K562 (cell line): ENCODE results near the gene RASSF6. TPM values are rescaled to one million over a fixed set of nuclear protein-coding genes. Genes with fewer than 3 reads are reported as not detected.
A peak's percentile ranks its signal among the peaks of the same experiment; 100 is the strongest.

ENCODE experiments used
- ATAC-seq: fragments of 200-7000 bp; cut with Tn5 transposase; 3 replicates; pipeline ENCODE4 v1.9.1; 2020; ENCODE audit warnings: moderate library complexity
- BruUV-seq: library from RNA; stranded (reverse); fragments of 400-500 nt; replicated peaks from 2 replicates; lab custom pipeline; 2021; lab: Mats Ljungman, UMichigan
- CTCF ChIA-PET: fragments of 300-600 bp; formaldehyde crosslinking; extraction: SDS; loops from one replicate; lab custom pipeline; 2021; ENCODE audit warnings: low intra/inter-chr PET ratio; lab: Yijun Ruan, JAX
- POLR2A ChIA-PET: fragments of 300-600, 350-650 bp; sonication (Branson Sonifier 250); formaldehyde crosslinking; extraction: SDS; loops from one replicate; lab custom pipeline; 2021; ENCODE audit warnings: antibody characterized with exemption, inconsistent platforms; lab: Yijun Ruan, JAX
- DNase-seq, 4 experiments: peaks; one replicate each; pipeline versions ENCODE4 v3.0.0 to v3.0.0-alpha.2; 2011 to 2018; ENCODE audit warnings: low spot score in 3 of 4, mixed read lengths in 3 of 4; ENCODE audit errors: extremely low read depth in 1 of 4
- FAIRE-seq: peaks from 2 replicates; lab custom pipeline; 2011; peaks lifted over from hg19 to GRCh38; lab: Jason Lieb, UNC
- H2AFZ ChIP-seq: 2 replicates; pipeline ENCODE4 v1.6.0; 2011; ENCODE audit warnings: low read depth, low read length, control low read depth, inconsistent platforms
- H3K27ac ChIP-seq: fragments of 200-600 bp; 3 replicates; pipeline ENCODE4 v1.8.0; 2011; ENCODE audit warnings: low read depth, mild to moderate bottlenecking, control low read depth, inconsistent platforms, low read length, moderate library complexity, mixed read lengths; ENCODE audit errors: extremely low read depth
- H3K27me3 ChIP-seq, 2 experiments: fragments of 300-600 bp in 1 of 2; 2 replicates in 1 of 2; 3 replicates in 1 of 2; pipeline versions ENCODE4 v1.6.0 to v1.8.0; 2011; ENCODE audit warnings: inconsistent platforms in 2 of 2, low read length in 2 of 2, mild to moderate bottlenecking in 1 of 2, mixed read lengths in 1 of 2, moderate library complexity in 1 of 2; ENCODE audit not compliant: control insufficient read depth in 2 of 2, insufficient read depth in 2 of 2
- H3K36me3 ChIP-seq: fragments of 300-600 bp; 3 replicates; pipeline ENCODE4 v1.8.0; 2011; ENCODE audit warnings: mild to moderate bottlenecking, low read length, inconsistent platforms; ENCODE audit not compliant: control insufficient read depth, insufficient read depth
- H3K4me1 ChIP-seq, 2 experiments: fragments of 200-600 bp in 1 of 2; replicated peaks in 1 of 2; 2 replicates in 1 of 2; 3 replicates in 1 of 2; pipeline versions ENCODE4 v1.5.1 to v1.8.0; 2011; ENCODE audit warnings: inconsistent platforms in 2 of 2, low read length in 2 of 2, mild to moderate bottlenecking in 1 of 2, mixed read lengths in 1 of 2, moderate library complexity in 1 of 2; ENCODE audit not compliant: control insufficient read depth in 2 of 2, insufficient read depth in 2 of 2
- H3K4me2 ChIP-seq: 2 replicates; pipeline ENCODE4 v1.6.1; 2011; ENCODE audit warnings: low read length, control low read depth, inconsistent platforms, mixed read lengths; ENCODE audit not compliant: insufficient read depth
- H3K4me3 ChIP-seq: fragments of 200-600 bp; sonication (generic), shearing (Covaris generic); 2 replicates; pipeline ENCODE4 v1.5.1; 2016; ENCODE audit warnings: control low read depth, inconsistent platforms
- H3K79me2 ChIP-seq: fragments of 200-600 bp; 3 replicates; pipeline ENCODE4 v1.8.0; 2011; ENCODE audit warnings: low read length, inconsistent platforms; ENCODE audit not compliant: control insufficient read depth, insufficient read depth
- H3K9ac ChIP-seq, 2 experiments: 2 replicates each; pipeline versions ENCODE4 v1.6.0 to v1.6.1; 2011; ENCODE audit warnings: low read depth in 2 of 2, low read length in 2 of 2, control low read depth in 1 of 2, inconsistent platforms in 1 of 2, mild to moderate bottlenecking in 1 of 2, mixed read lengths in 1 of 2; ENCODE audit not compliant: insufficient read depth in 1 of 2
- H3K9me1 ChIP-seq: one replicate; pipeline ENCODE4 v1.6.0; 2011; ENCODE audit warnings: inconsistent platforms, mild to moderate bottlenecking, low read length, moderate library complexity; ENCODE audit not compliant: control insufficient read depth, insufficient read depth
- H3K9me3 ChIP-seq: replicated peaks from 2 replicates; pipeline ENCODE4 v1.5.1; 2011; ENCODE audit warnings: low read depth, low read length, inconsistent platforms; ENCODE audit not compliant: control insufficient read depth, insufficient read depth
- H4K20me1 ChIP-seq: replicated peaks from 2 replicates; pipeline ENCODE4 v1.6.1; 2011; ENCODE audit warnings: low read length, inconsistent platforms, mixed read lengths; ENCODE audit not compliant: control insufficient read depth, insufficient read depth
- EZH2 ChIP-seq: IDR thresholded peaks from 2 replicates; pipeline ENCODE4 v1.6.1; 2012; ENCODE audit warnings: low read depth, mild to moderate bottlenecking, inconsistent platforms, low read length, borderline replicate concordance
- HNRNPK ChIP-seq: fragments of 200-400 bp; formaldehyde crosslinking; IDR thresholded peaks from one replicate; pipeline ENCODE4 v1.6.1; 2018; ENCODE audit warnings: mild to moderate bottlenecking, low read depth, low read length; ENCODE audit not compliant: poor library complexity, severe bottlenecking
- KDM1A ChIP-seq, 2 experiments: fragments of 450-650 bp; IDR thresholded peaks; 2 replicates each; pipeline ENCODE4 v1.6.1; 2016; ENCODE audit warnings: mild to moderate bottlenecking in 2 of 2
- PHB2 ChIP-seq: fragments of 450-650 bp; IDR thresholded peaks from 2 replicates; pipeline ENCODE4 v1.6.1; 2017; ENCODE audit warnings: low read depth
- RCOR1 ChIP-seq, 2 experiments: IDR thresholded peaks; 2 replicates each; pipeline ENCODE4 v1.6.1; 2012; ENCODE audit warnings: low read depth in 2 of 2, low read length in 2 of 2, borderline replicate concordance in 1 of 2, improper control_type of control experiment in 1 of 2
- SMARCC2 ChIP-seq: fragments of 450-650 bp; IDR thresholded peaks from 2 replicates; pipeline ENCODE4 v1.6.1; 2017; ENCODE audit warnings: antibody characterized with exemption, moderate library complexity, mild to moderate bottlenecking, low read depth
- SOX6 ChIP-seq: fragments of 450-650 bp; IDR thresholded peaks from 2 replicates; pipeline ENCODE4 v1.6.1; 2014; ENCODE audit warnings: mild to moderate bottlenecking
- SRSF9 ChIP-seq: fragments of 200-400 bp; formaldehyde crosslinking; IDR thresholded peaks from 2 replicates; pipeline ENCODE4 v1.6.1; 2017; ENCODE audit warnings: low read depth, low read length, borderline replicate concordance
- TOE1 ChIP-seq, 2 experiments: fragments of 450-650 bp in 1 of 2; sonication (generic) in 1 of 2; formaldehyde crosslinking in 1 of 2; IDR thresholded peaks; 2 replicates each; pipeline versions ENCODE4 v1.7.1 to v1.8.0; 2016 to 2022; ENCODE audit warnings: borderline replicate concordance in 2 of 2, mild to moderate bottlenecking in 2 of 2, antibody characterized with exemption in 1 of 2, inconsistent platforms in 1 of 2, low read depth in 1 of 2, missing genetic modification reagents in 1 of 2, moderate library complexity in 1 of 2
- ZNF766 ChIP-seq: fragments of 200-800 bp; sonication (Bioruptor generic); conservative IDR thresholded peaks from 2 replicates; pipeline ENCODE4 v1.6.1; 2016; ENCODE audit warnings: missing genetic modification characterization, missing compliant biosample characterization
- ZNF778 ChIP-seq: fragments of 450-650 bp; formaldehyde crosslinking; IDR thresholded peaks from 2 replicates; pipeline ENCODE4 v1.4.0; 2020; ENCODE audit warnings: mild to moderate bottlenecking, moderate library complexity
- WGBS: fragments of 100-300 bp; shearing (Covaris generic); methylation state at CpG from one replicate; pipeline ENCODE4 v1.1.6; 2016; ENCODE audit warnings: low coverage, mixed read lengths; ENCODE audit not compliant: insufficient coverage; ENCODE audit errors: missing lambda C conversion rate; 5-methylcytosine and 5-hydroxymethylcytosine counted together
- in situ Hi-C: fragments of 300-500 bp; cut with MboI; formaldehyde crosslinking; loops from 4 replicates; pipeline ENCODE4 v1.15.0; 2018; ENCODE audit warnings: inconsistent platforms, mixed read lengths
- intact Hi-C: fragments of 100-400 bp; cut with micrococcal nuclease; formaldehyde crosslinking; loops from 2 replicates; pipeline ENCODE4 v1.14.2; 2022
- polyA plus RNA-seq, 8 experiments: library from polyadenylated mRNA; depleted of rRNA in 4 of 8; stranded (reverse) in 5 of 8; unstranded in 3 of 8; fragments of >200 nt; fragmentation: Nextera tagmentation in 2 of 8; fragmentation: Illumina TruSeq in 1 of 8; extraction: Ambion mirVana in 2 of 8; extraction: Trizol in 1 of 8; gene quantifications; 2 replicates each; pipeline versions ENCODE4 v1.2.1 to v1.2.3, GENCODE V29; 2011 to 2014; ENCODE audit warnings: inconsistent platforms in 1 of 8, missing spikeins in 1 of 8
- total RNA-seq, 7 experiments: library from RNA; depleted of rRNA in 6 of 7; stranded (reverse); fragments of >200 nt in 6 of 7; fragmentation: Illumina TruSeq in 2 of 7; extraction: Trizol in 2 of 7; gene quantifications; 2 replicates each; pipeline versions ENCODE4 v1.2.1 to v1.2.3, GENCODE V29; 2011 to 2021; ENCODE audit warnings: low replicate concordance in 1 of 7
- TF ChIP-seq, protein P1 (sequence below), 3 experiments: IDR thresholded peaks in 2 of 3; conservative IDR thresholded peaks in 1 of 3; 2 replicates each; pipeline ENCODE4 v1.5.1; 2011 to 2012; ENCODE audit warnings: low read length in 3 of 3, mild to moderate bottlenecking in 3 of 3, control low read depth in 2 of 3, improper control_type of control experiment in 1 of 3, inconsistent platforms in 1 of 3, low read depth in 1 of 3, mixed read lengths in 1 of 3, moderate library complexity in 1 of 3; ENCODE audit not compliant: insufficient read depth in 2 of 3
- TF ChIP-seq, protein P2 (sequence below): fragments of 450-650 bp; formaldehyde crosslinking; IDR thresholded peaks from 2 replicates; pipeline ENCODE4 v1.4.0; 2020; ENCODE audit warnings: mild to moderate bottlenecking
- TF ChIP-seq, protein P3 (sequence below): fragments of 450-650 bp; IDR thresholded peaks from 2 replicates; pipeline ENCODE4 v1.6.1; 2016
- TF ChIP-seq, protein P4 (sequence below): IDR thresholded peaks from 2 replicates; pipeline ENCODE4 v1.6.1; 2014; ENCODE audit warnings: antibody characterized with exemption

RASSF6 gene
- total and polyA plus RNA-seq, 9 of the 15 experiments (the other 6 are each of a cell fraction or from before 2014, with no cell fraction given): under 0.01 to 0.25 (median 0.06) TPM; not detected in 1

DNA sequence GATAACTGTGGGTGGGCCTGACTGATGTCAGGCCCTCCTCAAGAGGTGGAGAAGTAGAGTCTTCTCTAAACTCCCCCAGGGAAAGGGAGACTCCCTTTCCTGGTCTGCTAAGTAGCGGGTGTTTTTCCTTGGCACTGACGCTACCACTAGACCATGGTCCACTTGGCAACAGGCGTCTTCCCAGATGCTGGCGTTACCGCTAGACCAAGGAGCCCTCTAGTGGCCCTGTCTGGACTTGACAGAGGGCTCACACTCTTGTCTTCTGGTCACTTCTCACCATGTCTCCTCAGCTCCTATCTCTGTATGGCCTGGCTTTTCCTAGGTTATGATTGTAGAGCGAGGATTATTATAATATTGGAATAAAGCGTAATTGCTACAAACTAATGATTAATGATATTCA lies 45.7 kb upstream of the RASSF6 start (continued):
- TF ChIP-seq, protein P1, sequence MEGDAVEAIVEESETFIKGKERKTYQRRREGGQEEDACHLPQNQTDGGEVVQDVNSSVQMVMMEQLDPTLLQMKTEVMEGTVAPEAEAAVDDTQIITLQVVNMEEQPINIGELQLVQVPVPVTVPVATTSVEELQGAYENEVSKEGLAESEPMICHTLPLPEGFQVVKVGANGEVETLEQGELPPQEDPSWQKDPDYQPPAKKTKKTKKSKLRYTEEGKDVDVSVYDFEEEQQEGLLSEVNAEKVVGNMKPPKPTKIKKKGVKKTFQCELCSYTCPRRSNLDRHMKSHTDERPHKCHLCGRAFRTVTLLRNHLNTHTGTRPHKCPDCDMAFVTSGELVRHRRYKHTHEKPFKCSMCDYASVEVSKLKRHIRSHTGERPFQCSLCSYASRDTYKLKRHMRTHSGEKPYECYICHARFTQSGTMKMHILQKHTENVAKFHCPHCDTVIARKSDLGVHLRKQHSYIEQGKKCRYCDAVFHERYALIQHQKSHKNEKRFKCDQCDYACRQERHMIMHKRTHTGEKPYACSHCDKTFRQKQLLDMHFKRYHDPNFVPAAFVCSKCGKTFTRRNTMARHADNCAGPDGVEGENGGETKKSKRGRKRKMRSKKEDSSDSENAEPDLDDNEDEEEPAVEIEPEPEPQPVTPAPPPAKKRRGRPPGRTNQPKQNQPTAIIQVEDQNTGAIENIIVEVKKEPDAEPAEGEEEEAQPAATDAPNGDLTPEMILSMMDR (IDR thresholded peaks at IDR 0.05 in 2 of 3, conservative IDR thresholded peaks at IDR 0.05 in 1 of 3; ENCODE audit: insufficient read depth in 2 of 3, low read depth in 1 of 3, low read length in 3 of 3): peak; percentile 15 to 41 (median 17); a peak in 3 of 6 replicates

DNA sequence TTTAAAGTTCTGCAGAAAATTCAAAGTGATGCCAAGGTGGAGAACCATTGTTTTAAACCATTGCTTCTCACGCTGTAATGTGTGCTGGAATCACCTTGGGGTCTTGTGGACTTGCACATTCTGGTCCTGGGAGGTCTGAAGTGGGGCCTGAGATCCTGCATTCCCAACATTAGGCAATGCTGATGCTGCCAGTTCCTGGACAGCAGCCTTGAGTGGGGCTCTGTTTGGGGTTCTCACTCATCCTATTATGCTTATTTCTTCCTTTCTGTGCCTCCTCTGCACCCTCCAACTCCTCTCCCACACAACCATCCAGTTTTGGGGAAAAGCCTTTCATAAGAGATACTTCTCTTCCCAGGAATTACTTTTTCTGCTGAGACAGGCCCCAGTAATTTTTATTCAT lies 44.2 kb upstream of the RASSF6 start:
- WGBS: 80% methylated on average over 1 of the region's 1 CpG
- BruUV-seq: no TSS peak
- in situ Hi-C loops (loop anchor here (10.0 kb wide), 1 partner anchor 370 kb away; the partner anchor contains the start of gene CXCL3), intact Hi-C loops (loop anchor here (5.0 kb wide), 3 partner anchors 63 to 648 kb away; partner anchors contain the start of gene CXCL3)
- DNase-seq: no peak
- H3K27ac ChIP-seq: no peak overlapping the region
- H4K20me1 ChIP-seq: no peaks in the 10 kb centered on the region
- no peaks in the 10 kb centered on the region for H3K9me3 ChIP-seq
- H3K27me3 ChIP-seq: no peaks in the 10 kb centered on the region
- H3K9ac ChIP-seq: no peak overlapping the region
- H3K4me2 ChIP-seq: no peak overlapping the region
- no peaks in the 10 kb centered on the region for H3K9me1 ChIP-seq
- FAIRE-seq: no peak
- ChIA-PET CTCF (interaction anchor here (0.7 kb wide), 1 partner anchor 435 kb away, joined by 3 read pairs; the partner anchor contains the start of gene CXCL2), POLR2A (no interaction called here)
- no peaks in the 10 kb centered on the region for H3K79me2 ChIP-seq
- H3K4me3 ChIP-seq: no peak overlapping the region
- ATAC-seq: no peak
- H3K36me3 ChIP-seq: no peaks in the 10 kb centered on the region
- H3K4me1 ChIP-seq: no peaks in the 10 kb centered on the region; a peak in 1 of 5 replicates
- H2AFZ ChIP-seq: no peak overlapping the region
- TF ChIP-seq, protein P2, sequence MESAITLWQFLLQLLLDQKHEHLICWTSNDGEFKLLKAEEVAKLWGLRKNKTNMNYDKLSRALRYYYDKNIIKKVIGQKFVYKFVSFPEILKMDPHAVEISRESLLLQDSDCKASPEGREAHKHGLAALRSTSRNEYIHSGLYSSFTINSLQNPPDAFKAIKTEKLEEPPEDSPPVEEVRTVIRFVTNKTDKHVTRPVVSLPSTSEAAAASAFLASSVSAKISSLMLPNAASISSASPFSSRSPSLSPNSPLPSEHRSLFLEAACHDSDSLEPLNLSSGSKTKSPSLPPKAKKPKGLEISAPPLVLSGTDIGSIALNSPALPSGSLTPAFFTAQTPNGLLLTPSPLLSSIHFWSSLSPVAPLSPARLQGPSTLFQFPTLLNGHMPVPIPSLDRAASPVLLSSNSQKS (CRISPR knock-in tag): no peak
- TF ChIP-seq EZH2: no peak
- TF ChIP-seq PHB2: no peak
- TF ChIP-seq, protein P3, sequence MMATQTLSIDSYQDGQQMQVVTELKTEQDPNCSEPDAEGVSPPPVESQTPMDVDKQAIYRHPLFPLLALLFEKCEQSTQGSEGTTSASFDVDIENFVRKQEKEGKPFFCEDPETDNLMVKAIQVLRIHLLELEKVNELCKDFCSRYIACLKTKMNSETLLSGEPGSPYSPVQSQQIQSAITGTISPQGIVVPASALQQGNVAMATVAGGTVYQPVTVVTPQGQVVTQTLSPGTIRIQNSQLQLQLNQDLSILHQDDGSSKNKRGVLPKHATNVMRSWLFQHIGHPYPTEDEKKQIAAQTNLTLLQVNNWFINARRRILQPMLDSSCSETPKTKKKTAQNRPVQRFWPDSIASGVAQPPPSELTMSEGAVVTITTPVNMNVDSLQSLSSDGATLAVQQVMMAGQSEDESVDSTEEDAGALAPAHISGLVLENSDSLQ: no peak
- TF ChIP-seq SRSF9: no peak
- no peak for TF ChIP-seq ZNF778 (CRISPR knock-in tag)
- TF ChIP-seq TOE1 (IDR thresholded peaks at IDR 0.05; ENCODE audit: borderline replicate concordance): no peak
- TF ChIP-seq TOE1 (CRISPR knock-in tag; IDR thresholded peaks at IDR 0.05; ENCODE audit: borderline replicate concordance, low read depth): no peak
- TF ChIP-seq ZNF766 (CRISPR knock-in tag): no peak
- no peak for TF ChIP-seq SMARCC2
- no peak for TF ChIP-seq HNRNPK
- no peak for TF ChIP-seq KDM1A (IDR thresholded peaks at IDR 0.05)
- no peak for TF ChIP-seq RCOR1 (IDR thresholded peaks at IDR 0.05; ENCODE audit: borderline replicate concordance in 1 of 2, low read depth in 2 of 2, low read length in 2 of 2)
- TF ChIP-seq, protein P4, sequence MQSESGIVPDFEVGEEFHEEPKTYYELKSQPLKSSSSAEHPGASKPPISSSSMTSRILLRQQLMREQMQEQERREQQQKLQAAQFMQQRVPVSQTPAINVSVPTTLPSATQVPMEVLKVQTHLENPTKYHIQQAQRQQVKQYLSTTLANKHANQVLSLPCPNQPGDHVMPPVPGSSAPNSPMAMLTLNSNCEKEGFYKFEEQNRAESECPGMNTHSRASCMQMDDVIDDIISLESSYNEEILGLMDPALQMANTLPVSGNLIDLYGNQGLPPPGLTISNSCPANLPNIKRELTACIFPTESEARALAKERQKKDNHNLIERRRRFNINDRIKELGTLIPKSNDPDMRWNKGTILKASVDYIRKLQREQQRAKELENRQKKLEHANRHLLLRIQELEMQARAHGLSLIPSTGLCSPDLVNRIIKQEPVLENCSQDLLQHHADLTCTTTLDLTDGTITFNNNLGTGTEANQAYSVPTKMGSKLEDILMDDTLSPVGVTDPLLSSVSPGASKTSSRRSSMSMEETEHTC: no peak
- no peak for TF ChIP-seq SOX6
